HepG2 (cell line): Measurements from ENCODE around the gene ABCB7. TPM values are rescaled to one million over a fixed set of nuclear protein-coding genes. Genes with fewer than 3 reads are reported as not detected.

Experiments
- ATAC-seq: fragments of 200-7000 bp; cut with Tn5 transposase; 3 replicates; pipeline ENCODE4 v1.9.1; 2020; ENCODE audit warnings: mild to moderate bottlenecking, moderate library complexity
- BruUV-seq: library from RNA; stranded (reverse); fragments of 400-500 nt; replicated peaks from 2 replicates; lab custom pipeline; 2021; lab: Mats Ljungman, UMichigan
- CTCF ChIA-PET: fragments of 300-600 bp; formaldehyde crosslinking; extraction: SDS; loops from one replicate; lab custom pipeline; 2021; ENCODE audit warnings: low total read pairs, inconsistent platforms, low intra/inter-chr PET ratio; lab: Yijun Ruan, JAX
- POLR2A ChIA-PET: fragments of 350-600 bp; sonication (Branson Sonifier 250); formaldehyde crosslinking; loops from one replicate; lab custom pipeline; 2020; ENCODE audit warnings: antibody characterized with exemption, inconsistent platforms; lab: Yijun Ruan, JAX
- DNase-seq: peaks from one replicate; pipeline ENCODE4 v3.0.0-alpha.2; 2015; ENCODE audit warnings: low spot score
- FAIRE-seq: peaks from 3 replicates; lab custom pipeline; 2011; peaks lifted over from hg19 to GRCh38; lab: Jason Lieb, UNC
- H2AFZ ChIP-seq: one replicate; pipeline ENCODE4 v1.6.1; 2011; ENCODE audit warnings: low read length, inconsistent platforms
- H3K27ac ChIP-seq: fragments of 300-600 bp; 3 replicates; pipeline ENCODE4 v1.8.0; 2011; ENCODE audit warnings: mixed run types, mild to moderate bottlenecking, mixed read lengths, low read length, inconsistent platforms; ENCODE audit not compliant: insufficient read depth; ENCODE audit errors: extremely low read length
- H3K27me3 ChIP-seq, 2 experiments: fragments of 200-600 bp in 1 of 2; 2 replicates in 1 of 2; 3 replicates in 1 of 2; pipeline versions ENCODE4 v1.6.0 to v1.8.0; 2011; ENCODE audit warnings: low read length in 2 of 2, mild to moderate bottlenecking in 2 of 2, moderate library complexity in 2 of 2, inconsistent platforms in 1 of 2; ENCODE audit not compliant: insufficient read depth in 2 of 2, control insufficient read depth in 1 of 2
- H3K36me3 ChIP-seq, 2 experiments: fragments of 200-600 bp in 1 of 2; replicated peaks in 1 of 2; 2 replicates in 1 of 2; 3 replicates in 1 of 2; pipeline versions ENCODE4 v1.5.1 to v1.8.0; 2011; ENCODE audit warnings: low read length in 2 of 2, inconsistent platforms in 1 of 2; ENCODE audit not compliant: insufficient read depth in 2 of 2, control insufficient read depth in 1 of 2
- H3K4me1 ChIP-seq: 2 replicates; pipeline ENCODE4 v1.5.1; 2012; ENCODE audit warnings: low read length, inconsistent platforms; ENCODE audit not compliant: insufficient read depth
- H3K4me2 ChIP-seq: 2 replicates; pipeline ENCODE4 v1.6.0; 2011; ENCODE audit warnings: low read depth, low read length, inconsistent platforms
- H3K4me3 ChIP-seq, 3 experiments: fragments of 200-600 bp in 1 of 3; sonication (generic), shearing (Covaris generic) in 1 of 3; replicated peaks in 1 of 3; 2 replicates each; pipeline ENCODE4 v1.5.1; 2011 to 2016; ENCODE audit warnings: low read length in 3 of 3, inconsistent platforms in 2 of 3, low read depth in 2 of 3, mild to moderate bottlenecking in 2 of 3, control low read depth in 1 of 3, mixed read lengths in 1 of 3; ENCODE audit not compliant: insufficient read depth in 1 of 3
- H3K79me2 ChIP-seq: one replicate; pipeline ENCODE4 v1.6.1; 2011; ENCODE audit warnings: low read length, inconsistent platforms; ENCODE audit not compliant: insufficient read depth
- H3K9ac ChIP-seq: 2 replicates; pipeline ENCODE4 v1.6.0; 2011; ENCODE audit warnings: mild to moderate bottlenecking, low read depth, low read length, inconsistent platforms; ENCODE audit not compliant: insufficient read depth
- H3K9me3 ChIP-seq: 2 replicates; pipeline ENCODE4 v1.5.1; 2012; ENCODE audit warnings: mild to moderate bottlenecking, low read length
- H4K20me1 ChIP-seq: 2 replicates; pipeline ENCODE4 v1.6.0; 2011; ENCODE audit warnings: inconsistent platforms, mild to moderate bottlenecking, low read length, moderate library complexity; ENCODE audit not compliant: insufficient read depth
- CENPT ChIP-seq: sonication (generic); formaldehyde crosslinking; IDR thresholded peaks from 2 replicates; pipeline ENCODE4 v1.8.0; 2022; ENCODE audit warnings: low read depth, mild to moderate bottlenecking, moderate library complexity, missing genetic modification reagents
- HDAC6 ChIP-seq: fragments of 200-600 bp; sonication (generic); IDR thresholded peaks from 2 replicates; pipeline ENCODE4 v1.7.0; 2017; ENCODE audit warnings: mild to moderate bottlenecking, antibody characterized with exemption, low read length, low read depth
- HNRNPH1 ChIP-seq: fragments of 200-400 bp; formaldehyde crosslinking; optimal IDR thresholded peaks from 2 replicates; pipeline ENCODE3; 2017; ENCODE audit warnings: mild to moderate bottlenecking, low read depth, low read length
- IKZF5 ChIP-seq: IDR thresholded peaks from 2 replicates; pipeline ENCODE4 v1.6.1; 2018; ENCODE audit warnings: missing genetic modification reagents, mild to moderate bottlenecking, missing compliant biosample characterization
- ISL2 ChIP-seq: sonication (generic); formaldehyde crosslinking; IDR thresholded peaks from 2 replicates; pipeline ENCODE4 v1.5.0; 2020; ENCODE audit warnings: missing genetic modification reagents
- JARID2 ChIP-seq: sonication (generic); formaldehyde crosslinking; IDR thresholded peaks from 2 replicates; pipeline ENCODE4 v1.8.1; 2023; ENCODE audit warnings: missing genetic modification reagents, inconsistent platforms; ENCODE audit not compliant: insufficient replicate concordance
- KAT2B ChIP-seq: fragments of 150-350 bp; IDR thresholded peaks from 2 replicates; pipeline ENCODE4 v1.6.1; 2014; ENCODE audit warnings: low read depth, low read length, borderline replicate concordance
- MBNL3 ChIP-seq: fragments of 250-450 bp; sonication (Bioruptor Pico); conservative IDR thresholded peaks from 2 replicates; pipeline ENCODE4 v1.8.0; 2022; ENCODE audit warnings: mild to moderate bottlenecking, inconsistent platforms
- NFE2L1 ChIP-seq: sonication (generic); formaldehyde crosslinking; IDR thresholded peaks from 2 replicates; pipeline ENCODE4 v1.4.0; 2020; ENCODE audit warnings: missing genetic modification reagents, mild to moderate bottlenecking, borderline replicate concordance
- NFYC ChIP-seq: IDR thresholded peaks from 2 replicates; pipeline ENCODE4 v1.6.1; 2016; ENCODE audit warnings: missing genetic modification reagents, missing compliant biosample characterization
- ONECUT2 ChIP-seq: sonication (generic); formaldehyde crosslinking; IDR thresholded peaks from 2 replicates; pipeline ENCODE4 v1.4.0; 2020; ENCODE audit warnings: missing genetic modification reagents
- POGK ChIP-seq: sonication (generic); formaldehyde crosslinking; conservative IDR thresholded peaks from 2 replicates; pipeline ENCODE4 v1.8.0; 2022; ENCODE audit warnings: mild to moderate bottlenecking, moderate library complexity, missing genetic modification reagents
- SIN3A ChIP-seq: IDR thresholded peaks from 2 replicates; pipeline ENCODE4 v1.6.1; 2011; ENCODE audit warnings: low read depth, mild to moderate bottlenecking, control low read depth, low read length, borderline replicate concordance
- SMYD3 ChIP-seq: sonication (generic); formaldehyde crosslinking; IDR thresholded peaks from 2 replicates; pipeline ENCODE4 v1.8.1; 2023; ENCODE audit warnings: mild to moderate bottlenecking, missing genetic modification reagents
- ZNF44 ChIP-seq: sonication (generic); formaldehyde crosslinking; IDR thresholded peaks from 2 replicates; pipeline ENCODE4 v1.5.1; 2020; ENCODE audit warnings: mild to moderate bottlenecking, missing genetic modification reagents
- ZNF616 ChIP-seq: sonication (generic); formaldehyde crosslinking; IDR thresholded peaks from 2 replicates; pipeline ENCODE4 v1.5.0; 2020; ENCODE audit warnings: low read depth, mild to moderate bottlenecking, missing genetic modification reagents
- ZSCAN25 ChIP-seq: sonication (generic); formaldehyde crosslinking; IDR thresholded peaks from 2 replicates; pipeline ENCODE4 v1.8.0; 2022; ENCODE audit warnings: mild to moderate bottlenecking, missing genetic modification reagents
- WGBS: methylation state at CpG from one replicate; pipeline ENCODE4 v1.1.6; 2017; ENCODE audit warnings: low lambda C conversion rate; 5-methylcytosine and 5-hydroxymethylcytosine counted together
- in situ Hi-C: cut with HindIII; loops from 2 replicates; pipeline ENCODE4 v1.10.0; 2017; ENCODE audit warnings: low pct_unique_long_range_greater_than_20kb; ENCODE audit not compliant: extremely low pct_ligation_motif_present
- intact Hi-C: fragments of 100-400 bp; cut with micrococcal nuclease; formaldehyde crosslinking; loops from one replicate; pipeline ENCODE4 v1.10.0; 2022; ENCODE audit not compliant: unreplicated experiment
- polyA plus RNA-seq, 8 experiments: library from polyadenylated mRNA; depleted of rRNA in 3 of 8; stranded (reverse) in 7 of 8; unstranded in 1 of 8; fragments of >200 nt; fragmentation: Illumina TruSeq in 4 of 8; extraction: Trizol in 4 of 8; gene quantifications; 2 replicates each; pipeline versions ENCODE4 v1.2.1 to v1.2.3, GENCODE V29; 2011 to 2016; ENCODE audit warnings: low read depth in 4 of 8, missing spikeins in 1 of 8, mixed read lengths in 1 of 8; ENCODE audit not compliant: insufficient read depth in 1 of 8
- total RNA-seq, 5 experiments: library from RNA; depleted of rRNA; stranded (reverse); fragments of >200 nt; fragmentation: Illumina TruSeq; extraction: Trizol; gene quantifications; 2 replicates each; pipeline ENCODE4 v1.2.3, GENCODE V29; 2016; ENCODE audit warnings: low read depth in 1 of 5

ABCB7 gene
- total and polyA plus RNA-seq, 2 of the 13 experiments (the other 11 are each of a cell fraction or from before 2014, with no cell fraction given), result 27.7 to 28.7 TPM

GRCh38 chrX:75113664-75114063 is 42.4 kb downstream of the ABCB7 start:
- FAIRE-seq (no peak), ATAC-seq (no peak), DNase-seq (no peak)
- intact Hi-C loops, result no loop called here
- no TSS peak for BruUV-seq
- no peaks in the 10 kb centered on the region for H3K36me3 ChIP-seq
- POLR2A ChIA-PET, result no interaction called here
- no peak overlapping the region for H2AFZ ChIP-seq
- CTCF ChIA-PET, result no interaction called here
- no peaks in the 10 kb centered on the region for H4K20me1 ChIP-seq
- no peak overlapping the region for H3K9ac ChIP-seq
- H3K27ac ChIP-seq, result no peak overlapping the region
- WGBS, result 100% methylated on average over 1 of the region's 1 CpG
- H3K4me2 ChIP-seq, result no peak overlapping the region
- no peaks in the 10 kb centered on the region for H3K27me3 ChIP-seq
- peak; percentile 91 for TF ChIP-seq KAT2B
- 0 out of 2 replicates have a peak, but pooled peaks have one; percentile 32 for TF ChIP-seq ONECUT2 (CRISPR knock-in tag)
- no peak for TF ChIP-seq IKZF5 (CRISPR knock-in tag)
- no peaks in the 10 kb centered on the region for H3K9me3 ChIP-seq
- in situ Hi-C loops, result no loop called here
- H3K79me2 ChIP-seq, result no peaks in the 10 kb centered on the region
- H3K4me1 ChIP-seq, result no peaks in the 10 kb centered on the region
- no peak overlapping the region for H3K4me3 ChIP-seq

GRCh38 chrX:75107863-75108509 is 48.1 kb downstream of the ABCB7 start:
- Histone ChIP-seq H3K4me2 (no peak overlapping the region), H3K79me2 (no peaks in the 10 kb centered on the region), H3K9me3 (no peaks in the 10 kb centered on the region), H3K27ac (no peak overlapping the region), H3K27me3 (no peaks in the 10 kb centered on the region), H3K4me1 (no peaks in the 10 kb centered on the region), H2AFZ (no peak overlapping the region), H3K4me3 (no peak overlapping the region), H4K20me1 (no peaks in the 10 kb centered on the region), H3K9ac (no peak overlapping the region), H3K36me3 (no peaks in the 10 kb centered on the region)
- CTCF ChIA-PET, result no interaction called here
- ATAC-seq (no peak), FAIRE-seq (no peak), DNase-seq (no peak)
- no CpG with 5 or more reads among the region's 6 CpGs for WGBS
- POLR2A ChIA-PET, result interaction anchor here (0.6 kb wide), 1 partner anchor 13 kb away, joined by 3 read pairs; no protein-coding TSS in a partner anchor
- no TSS peak for BruUV-seq
- intact Hi-C loops, result no loop called here
- in situ Hi-C loops, result no loop called here
- TF ChIP-seq HDAC6 (no peak), ISL2 (no peak), SIN3A (no peak), POGK (CRISPR knock-in tag) (no peak), SMYD3 (no peak), NFYC (no peak), ZNF616 (CRISPR knock-in tag) (no peak), MBNL3 (no peak), ZSCAN25 (CRISPR knock-in tag) (no peak), ZNF44 (CRISPR knock-in tag) (no peak), NFE2L1 (CRISPR knock-in tag) (no peak), HNRNPH1 (no peak), JARID2 (no peak), CENPT (no peak)
